ENCODE data around the gene TAOK1.

- TF ChIP-seq CTCF (IDR thresholded peaks at IDR 0.05) = no peak
- TF ChIP-seq POLR2A (IDR thresholded peaks at IDR 0.05) = no peak
Measured at GRCh38 chr17:29567554-29568330, 177.6 kb downstream of the TAOK1 start.
